ENCODE data around the gene CSNK2B.

- TF ChIP-seq, protein P1, sequence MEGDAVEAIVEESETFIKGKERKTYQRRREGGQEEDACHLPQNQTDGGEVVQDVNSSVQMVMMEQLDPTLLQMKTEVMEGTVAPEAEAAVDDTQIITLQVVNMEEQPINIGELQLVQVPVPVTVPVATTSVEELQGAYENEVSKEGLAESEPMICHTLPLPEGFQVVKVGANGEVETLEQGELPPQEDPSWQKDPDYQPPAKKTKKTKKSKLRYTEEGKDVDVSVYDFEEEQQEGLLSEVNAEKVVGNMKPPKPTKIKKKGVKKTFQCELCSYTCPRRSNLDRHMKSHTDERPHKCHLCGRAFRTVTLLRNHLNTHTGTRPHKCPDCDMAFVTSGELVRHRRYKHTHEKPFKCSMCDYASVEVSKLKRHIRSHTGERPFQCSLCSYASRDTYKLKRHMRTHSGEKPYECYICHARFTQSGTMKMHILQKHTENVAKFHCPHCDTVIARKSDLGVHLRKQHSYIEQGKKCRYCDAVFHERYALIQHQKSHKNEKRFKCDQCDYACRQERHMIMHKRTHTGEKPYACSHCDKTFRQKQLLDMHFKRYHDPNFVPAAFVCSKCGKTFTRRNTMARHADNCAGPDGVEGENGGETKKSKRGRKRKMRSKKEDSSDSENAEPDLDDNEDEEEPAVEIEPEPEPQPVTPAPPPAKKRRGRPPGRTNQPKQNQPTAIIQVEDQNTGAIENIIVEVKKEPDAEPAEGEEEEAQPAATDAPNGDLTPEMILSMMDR (conservative IDR thresholded peaks at IDR 0.05; ENCODE audit: low read length): no peak
- TF ChIP-seq EZH2phosphoT487 (IDR thresholded peaks at IDR 0.05; ENCODE audit: borderline replicate concordance, low read depth, low read length): no peak
These were observed 48.9 kb upstream of the CSNK2B start for GRCh38 chr6:31617010-31617409.
